HG02938 (cell line): ENCODE data around the gene C10orf120.

Source experiments
- ATAC-seq: cut with Tn5 transposase; IDR thresholded peaks from one replicate; pipeline ENCODE4 v1.9.1; 2021; ENCODE audit warnings: mild to moderate bottlenecking, moderate library complexity; ENCODE audit not compliant: unreplicated experiment

Gene C10orf120

GRCh38 chr10:122703483-122704448 is 4.1 kb upstream of the C10orf120 start:
- peak; percentile 56 for ATAC-seq

GRCh38 chr10:122702275-122702674 is 2.6 kb upstream of the C10orf120 start:
- no peak for ATAC-seq

DNA sequence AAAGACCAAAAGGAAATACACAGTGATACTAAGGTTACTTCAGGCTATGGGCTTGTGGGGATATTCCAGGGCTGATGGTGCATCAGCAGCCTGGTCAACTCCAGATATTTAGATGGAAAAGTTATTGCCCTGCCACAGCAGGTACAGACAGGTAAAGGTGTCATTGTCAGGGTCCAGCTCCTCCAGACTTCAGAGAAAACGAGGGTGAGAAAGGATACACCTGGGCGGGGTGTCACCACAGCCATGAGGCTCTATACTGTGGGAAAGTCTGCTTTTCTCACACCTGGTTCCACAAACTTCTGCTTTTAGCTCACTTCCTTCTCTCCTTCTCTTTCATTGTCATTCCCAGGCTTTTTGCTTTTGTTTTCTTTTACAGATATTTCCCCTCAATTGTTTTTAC is 2.0 kb upstream of the C10orf120 start:
- no peak for ATAC-seq

DNA sequence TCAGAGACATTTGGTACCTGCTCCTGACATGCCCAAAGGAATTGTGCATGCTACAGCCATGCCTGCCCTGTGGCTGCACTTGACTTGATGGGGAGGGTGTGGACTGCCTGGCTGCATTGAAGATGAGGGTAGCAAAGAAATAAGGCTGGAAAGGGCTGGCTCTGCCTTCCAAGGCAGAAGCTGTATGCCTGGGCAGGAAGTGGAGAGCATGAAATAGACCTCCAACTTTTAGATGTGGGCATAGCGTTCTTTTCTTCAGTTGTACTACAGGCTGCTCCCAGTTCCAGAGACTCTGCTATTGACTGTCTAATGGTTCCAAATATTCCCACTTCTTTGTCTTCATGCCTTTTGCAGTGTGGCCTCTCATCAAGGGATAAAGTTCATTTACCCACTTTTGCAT is 3.0 kb downstream of the C10orf120 start:
- ATAC-seq, result no peak

DNA sequence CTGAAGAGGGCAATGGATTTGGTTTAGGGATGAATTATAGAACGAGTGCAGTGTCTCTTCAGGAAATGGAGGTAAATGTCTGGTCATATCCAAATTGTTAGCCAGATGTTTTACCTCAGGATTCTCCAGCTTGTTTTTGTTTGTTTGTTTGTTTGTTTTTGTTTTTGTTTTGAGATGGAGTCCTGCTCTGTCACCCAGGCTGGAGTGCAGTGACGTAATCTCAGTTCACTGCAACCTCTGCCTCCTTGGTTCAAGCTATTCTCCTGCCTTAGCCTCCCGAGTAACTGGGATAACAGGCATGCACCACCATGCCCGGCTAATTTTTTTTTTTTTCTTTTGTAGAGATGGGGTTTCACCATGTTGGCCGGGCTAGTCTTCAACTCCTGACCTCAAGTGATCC is 6.9 kb downstream of the C10orf120 start:
- no peak for ATAC-seq

- no peak for ATAC-seq
Measured at GRCh38 chr10:122689146-122689820, 10.4 kb downstream of the C10orf120 start.

DNA sequence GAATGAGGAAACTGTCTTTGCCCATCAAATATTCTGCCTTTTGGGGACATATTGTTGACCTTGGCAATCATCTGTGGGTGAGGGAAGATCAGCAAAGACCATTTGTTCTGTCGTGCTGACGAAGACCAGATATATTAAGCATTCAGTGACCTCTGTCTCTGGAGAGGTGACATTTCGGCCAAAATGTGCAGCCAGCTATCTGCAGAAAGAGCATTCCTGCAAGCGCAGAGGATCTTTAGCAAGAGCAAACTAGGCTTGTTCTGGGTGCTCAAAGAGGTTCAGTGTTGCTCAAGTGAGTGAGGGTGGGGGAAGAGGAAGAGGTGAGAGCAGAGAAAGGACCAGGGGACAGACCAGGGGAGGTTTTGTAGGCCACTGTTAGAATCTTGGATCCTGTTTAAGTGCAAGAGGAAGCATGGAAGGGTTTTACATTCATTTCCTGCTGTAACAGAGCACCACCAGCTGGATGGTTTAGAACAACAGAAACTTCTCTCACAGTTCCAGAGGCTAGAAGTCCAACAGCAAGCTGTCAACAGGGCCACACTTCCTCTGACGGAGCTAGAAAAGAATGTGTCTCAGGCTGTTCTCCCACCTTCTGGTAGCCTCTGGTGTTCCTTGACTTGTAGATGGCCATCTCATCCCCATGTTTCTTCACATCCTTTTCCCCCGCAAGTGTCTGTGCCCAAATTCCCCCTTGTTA is 11.2 kb downstream of the C10orf120 start:
- ATAC-seq, result no peak

GRCh38 chr10:122682522-122682921 is 17.1 kb downstream of the C10orf120 start:
- no peak for ATAC-seq

DNA sequence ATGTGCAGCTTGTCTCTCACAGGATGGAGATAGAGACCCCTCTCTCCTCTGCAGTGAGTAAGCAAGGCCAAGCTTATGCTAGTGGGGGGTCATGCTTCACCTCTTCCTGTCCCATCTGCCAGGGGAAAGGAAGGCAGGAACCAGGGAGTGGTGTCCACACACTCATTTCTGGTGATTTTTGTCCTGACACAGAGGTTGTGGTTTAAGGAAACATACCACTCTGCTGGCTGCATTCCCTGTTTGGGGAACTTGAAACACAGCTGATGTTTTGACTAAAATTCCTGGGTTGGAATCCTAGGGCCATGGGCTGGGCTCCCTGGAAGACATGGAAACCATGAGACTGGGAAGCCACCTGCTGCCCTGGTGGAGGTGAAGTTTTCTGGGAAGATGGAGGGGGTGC is 21.4 kb downstream of the C10orf120 start:
- no peak for ATAC-seq

DNA sequence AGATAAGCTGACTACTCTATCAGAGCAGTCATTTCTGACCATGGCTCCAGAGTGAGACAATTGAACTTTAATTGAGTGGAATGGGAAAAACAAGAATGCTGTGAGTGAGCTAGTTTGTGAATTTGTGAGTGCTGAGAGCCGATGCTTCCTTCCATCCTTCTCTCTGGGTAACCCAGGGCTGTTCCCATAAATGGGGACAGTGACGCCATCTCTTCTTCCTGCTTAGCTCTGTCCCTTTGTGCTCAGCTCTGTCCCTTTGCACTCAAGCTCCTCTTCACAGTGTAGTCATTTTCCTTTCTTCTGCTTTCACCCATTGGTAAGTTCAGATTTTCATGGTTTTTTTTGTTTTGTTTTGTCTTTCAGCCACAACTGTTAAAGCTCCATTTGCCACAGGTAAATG is 24.4 kb downstream of the C10orf120 start:
- ATAC-seq, result no peak

DNA sequence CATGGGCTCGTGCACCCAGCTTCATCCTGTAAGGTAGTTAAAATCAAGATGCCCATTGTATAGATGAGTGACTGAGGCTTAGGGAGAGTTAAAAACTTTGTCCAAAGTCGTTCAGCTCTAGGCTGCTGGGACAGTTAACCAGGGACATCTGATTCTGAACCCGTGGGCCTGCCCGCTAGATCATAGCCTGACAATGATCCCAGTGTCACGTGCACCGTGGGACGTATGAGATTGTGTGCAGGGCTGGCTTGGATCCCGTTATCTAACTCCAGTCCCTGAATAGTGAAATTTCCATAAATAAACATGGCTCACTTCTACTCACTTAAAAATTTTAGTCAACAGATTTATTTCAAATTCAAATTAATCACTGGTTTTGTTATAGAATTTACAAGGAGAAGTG is 24.9 kb downstream of the C10orf120 start:
- ATAC-seq, result no peak

DNA sequence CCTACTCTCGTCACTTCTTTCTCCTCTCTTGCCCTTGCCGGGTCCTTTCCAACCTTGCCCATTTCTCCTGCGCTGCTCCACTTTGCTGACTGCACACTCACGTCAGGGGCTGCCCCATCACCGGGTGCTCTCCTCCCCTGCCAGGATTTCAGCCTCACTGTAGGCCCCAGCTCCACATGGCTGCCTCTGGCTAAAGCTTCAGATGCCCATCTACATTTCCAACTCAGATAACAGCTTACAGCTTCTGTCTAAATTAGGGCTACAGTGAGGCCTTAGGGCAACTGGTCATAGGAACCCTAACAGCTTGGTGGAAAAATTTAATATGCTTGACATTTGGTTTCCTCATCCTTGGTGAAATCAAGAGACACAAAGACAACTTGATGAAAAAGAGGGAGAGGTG is 25.9 kb downstream of the C10orf120 start:
- no peak for ATAC-seq

DNA sequence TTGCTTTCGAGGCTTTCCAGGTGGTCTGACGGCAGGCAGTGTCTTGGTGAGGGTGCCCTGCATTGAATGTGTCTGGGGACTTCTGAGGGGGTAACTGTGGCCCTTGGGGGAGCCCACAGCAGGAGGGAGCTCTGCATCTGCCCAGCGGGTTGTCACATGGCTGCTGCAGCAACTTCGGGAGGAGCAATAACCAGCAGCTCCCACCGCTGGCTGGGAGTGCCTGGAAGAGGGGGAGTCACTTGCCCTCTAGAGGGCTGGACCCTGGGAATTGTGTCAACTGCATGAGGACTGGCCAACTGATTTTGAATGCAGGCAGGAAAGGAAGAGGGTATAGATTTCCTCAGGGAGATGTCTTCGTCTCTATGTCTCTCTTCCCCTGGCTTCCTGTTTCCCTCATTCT is 26.4 kb downstream of the C10orf120 start:
- ATAC-seq, result no peak

- ATAC-seq, result no peak
Measured at GRCh38 chr10:122672655-122673054, 27.0 kb downstream of the C10orf120 start.

DNA sequence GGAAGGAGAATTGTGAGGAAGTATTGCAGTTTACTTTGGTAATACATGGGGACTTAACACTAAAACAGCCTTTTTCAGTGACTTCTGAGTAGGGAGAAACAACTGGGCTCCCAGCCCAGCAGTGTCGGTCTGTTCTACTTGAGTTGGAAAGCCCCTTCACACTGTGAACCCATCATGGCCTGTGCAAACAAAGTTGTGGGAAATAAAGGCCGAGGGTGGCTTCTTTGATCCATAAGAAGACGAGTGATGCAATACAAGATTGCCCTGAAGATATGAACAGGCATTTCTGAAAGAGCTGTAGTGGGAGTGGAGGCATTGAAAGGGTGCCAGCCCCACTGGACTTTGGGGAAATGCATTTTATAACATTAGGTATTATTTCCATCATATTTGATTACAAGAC is 28.3 kb downstream of the C10orf120 start:
- ATAC-seq, result no peak

DNA sequence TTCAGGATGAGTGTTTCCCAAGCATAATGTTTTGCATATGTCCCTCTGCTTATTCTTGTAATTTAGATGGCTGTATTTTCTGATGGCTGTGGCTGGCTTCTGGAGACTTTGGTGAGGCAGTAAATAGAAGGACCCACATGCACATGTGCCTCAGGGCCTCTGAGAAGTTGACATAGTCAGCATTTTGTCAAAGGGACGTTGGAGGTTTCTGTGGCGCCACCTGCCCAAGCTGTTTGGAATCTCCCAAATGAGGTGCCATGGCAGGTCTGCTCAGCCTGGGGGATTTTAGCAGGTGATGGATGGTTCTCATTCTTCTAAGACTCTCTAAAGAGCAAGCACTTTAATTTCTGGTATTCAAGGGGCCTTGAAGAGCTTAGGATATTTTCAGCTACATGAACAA is 29.8 kb downstream of the C10orf120 start:
- no peak for ATAC-seq

DNA sequence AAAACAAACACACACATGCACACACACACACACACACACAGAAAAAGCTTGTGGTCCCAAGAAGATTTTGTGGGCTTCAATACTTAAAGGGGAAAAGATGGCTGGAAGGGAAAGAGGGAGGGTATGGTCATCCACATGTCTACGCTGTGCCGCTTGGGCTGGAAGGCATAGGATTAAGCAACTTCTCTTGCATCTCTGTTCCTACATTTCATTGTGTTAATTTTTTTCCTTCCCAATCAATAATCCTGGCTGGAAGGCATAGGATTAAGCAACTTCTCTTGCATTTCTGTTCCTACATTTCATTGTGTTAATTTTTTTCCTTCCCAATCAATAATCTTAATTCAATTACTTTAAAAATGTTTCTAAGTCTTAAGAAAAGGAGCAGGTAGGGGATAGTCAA is 30.6 kb downstream of the C10orf120 start:
- ATAC-seq, result no peak

- no peak for ATAC-seq
Measured at GRCh38 chr10:122665946-122666345, 33.7 kb downstream of the C10orf120 start.

GRCh38 chr10:122665329-122665860 is 34.3 kb downstream of the C10orf120 start:
- no peak for ATAC-seq

- ATAC-seq, result no peak
Measured at GRCh38 chr10:122664501-122664900, 35.1 kb downstream of the C10orf120 start.

DNA sequence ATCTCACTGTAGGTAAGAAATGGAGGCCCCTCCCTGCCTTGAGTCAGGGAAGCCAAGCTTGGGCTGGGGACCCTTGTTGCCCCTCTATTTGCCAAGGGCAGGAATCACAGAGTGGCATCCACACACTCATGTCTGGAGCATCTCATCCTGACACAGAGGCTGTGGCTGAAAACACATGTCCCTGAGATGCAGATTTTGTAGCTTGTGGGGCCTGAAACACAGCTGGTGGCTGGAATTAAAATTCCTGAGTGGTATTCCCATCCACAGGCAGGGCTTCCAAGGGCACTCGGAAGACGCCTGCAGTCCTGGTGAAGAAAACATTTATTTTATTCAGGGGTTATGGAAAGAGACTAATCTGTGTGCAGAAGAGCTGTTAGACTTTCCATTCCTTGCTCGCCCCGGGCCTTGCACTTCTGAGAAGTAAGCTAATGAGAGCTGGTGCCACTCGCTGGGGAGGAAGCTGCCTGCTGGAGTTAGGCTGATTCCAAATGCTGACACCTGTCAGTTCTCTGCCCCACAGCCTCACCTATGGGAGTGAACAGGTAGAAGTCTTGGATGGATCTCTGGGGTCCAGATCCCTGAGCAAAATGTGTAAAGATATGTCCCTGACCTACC is 36.0 kb downstream of the C10orf120 start:
- ATAC-seq, result no peak
